Measurements from ENCODE around the gene CDH16.

DNA sequence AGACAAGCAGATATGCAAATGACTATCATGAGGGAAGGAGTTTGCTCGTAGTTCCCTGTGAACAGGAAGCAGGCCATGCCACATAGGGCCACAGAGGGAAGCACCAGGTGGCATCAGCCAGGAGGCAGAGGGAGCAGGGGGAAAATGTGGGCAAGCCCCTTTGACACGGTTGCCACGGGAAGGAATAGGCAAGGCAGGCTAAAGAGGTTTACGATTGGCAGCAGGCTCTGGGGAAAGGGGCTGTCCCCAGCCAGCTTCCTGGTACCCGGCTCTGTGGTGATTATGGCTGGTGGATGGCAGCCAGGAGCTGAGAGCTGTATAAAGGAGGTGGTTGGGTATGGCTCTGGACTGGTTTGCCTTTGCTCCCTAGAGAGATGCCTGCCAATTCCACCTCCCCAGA, 43.2 kb upstream of the CDH16 start:
- no peak for TF ChIP-seq POLR2AphosphoS5 (IDR thresholded peaks at IDR 0.05; ENCODE audit: insufficient read depth in 1 of 2, low read depth in 1 of 2)
- TF ChIP-seq, protein P1, sequence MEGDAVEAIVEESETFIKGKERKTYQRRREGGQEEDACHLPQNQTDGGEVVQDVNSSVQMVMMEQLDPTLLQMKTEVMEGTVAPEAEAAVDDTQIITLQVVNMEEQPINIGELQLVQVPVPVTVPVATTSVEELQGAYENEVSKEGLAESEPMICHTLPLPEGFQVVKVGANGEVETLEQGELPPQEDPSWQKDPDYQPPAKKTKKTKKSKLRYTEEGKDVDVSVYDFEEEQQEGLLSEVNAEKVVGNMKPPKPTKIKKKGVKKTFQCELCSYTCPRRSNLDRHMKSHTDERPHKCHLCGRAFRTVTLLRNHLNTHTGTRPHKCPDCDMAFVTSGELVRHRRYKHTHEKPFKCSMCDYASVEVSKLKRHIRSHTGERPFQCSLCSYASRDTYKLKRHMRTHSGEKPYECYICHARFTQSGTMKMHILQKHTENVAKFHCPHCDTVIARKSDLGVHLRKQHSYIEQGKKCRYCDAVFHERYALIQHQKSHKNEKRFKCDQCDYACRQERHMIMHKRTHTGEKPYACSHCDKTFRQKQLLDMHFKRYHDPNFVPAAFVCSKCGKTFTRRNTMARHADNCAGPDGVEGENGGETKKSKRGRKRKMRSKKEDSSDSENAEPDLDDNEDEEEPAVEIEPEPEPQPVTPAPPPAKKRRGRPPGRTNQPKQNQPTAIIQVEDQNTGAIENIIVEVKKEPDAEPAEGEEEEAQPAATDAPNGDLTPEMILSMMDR (IDR thresholded peaks at IDR 0.05), result no peak

Measured in vagina (tissue), 2 donors.